HL-60 (cell line): Measurements from ENCODE around the gene SLC38A8.

ENCODE experiments used
- DNase-seq, 2 experiments: peaks; one replicate each; pipeline ENCODE4 v3.0.0-alpha.2; 2010 to 2020; ENCODE audit warnings: low read depth in 1 of 2, low spot score in 1 of 2
- H3K27ac ChIP-seq: fragments of 250-450 bp; sonication (Bioruptor Pico); replicated peaks from 2 replicates; pipeline ENCODE4 v1.5.1; 2020; ENCODE audit warnings: mild to moderate bottlenecking, moderate library complexity
- H3K27me3 ChIP-seq: fragments of 250-450 bp; sonication (Bioruptor Pico); 2 replicates; pipeline ENCODE4 v1.5.1; 2021; ENCODE audit warnings: mild to moderate bottlenecking, moderate library complexity; ENCODE audit not compliant: insufficient read depth, poor library complexity, severe bottlenecking
- H3K4me3 ChIP-seq: replicated peaks from 2 replicates; pipeline ENCODE4 v1.5.1; 2011; ENCODE audit warnings: mild to moderate bottlenecking, control low read depth, low read length; ENCODE audit not compliant: insufficient read depth
- GABPA ChIP-seq: IDR thresholded peaks from 2 replicates; pipeline ENCODE4 v1.6.1; 2012; ENCODE audit warnings: low read depth
- POLR2AphosphoS5 ChIP-seq: IDR thresholded peaks from 2 replicates; pipeline ENCODE4 v1.6.1; 2012; ENCODE audit warnings: low read depth
- SPI1 ChIP-seq: IDR thresholded peaks from 2 replicates; pipeline ENCODE4 v1.6.1; 2012; ENCODE audit warnings: low read depth, mild to moderate bottlenecking, borderline replicate concordance
- TF ChIP-seq, protein P1 (sequence below): IDR thresholded peaks from one replicate; pipeline ENCODE4 v1.5.1; 2011; ENCODE audit warnings: low read length, control low read depth, inconsistent platforms; ENCODE audit not compliant: insufficient read depth
- TF ChIP-seq, protein P2 (sequence below): IDR thresholded peaks from 2 replicates; pipeline ENCODE4 v1.6.1; 2012; ENCODE audit warnings: low read depth; ENCODE audit not compliant: insufficient replicate concordance

SLC38A8 gene

DNA sequence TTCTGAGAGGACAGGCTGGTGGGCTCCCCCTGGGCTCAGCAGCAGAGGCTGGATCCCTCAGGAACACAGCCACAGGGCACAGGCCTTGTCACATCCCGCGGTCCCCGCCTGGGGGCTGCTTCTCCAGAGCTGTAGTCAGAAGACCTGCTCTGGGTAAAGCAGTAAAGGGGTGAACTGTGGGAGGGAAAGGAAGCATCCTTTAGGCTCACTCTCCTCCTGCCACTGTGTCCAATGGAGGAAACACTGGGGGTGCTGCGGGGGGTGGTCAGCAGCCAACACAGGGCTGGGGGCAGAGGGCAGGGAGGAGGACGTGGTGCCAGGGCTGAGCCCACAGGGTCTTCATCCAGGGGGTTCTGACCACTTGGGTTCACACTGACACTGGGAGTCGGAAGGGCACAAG, 5.0 kb upstream of the SLC38A8 start:
- Histone ChIP-seq H3K27me3 (peaks cover 21% of the 10 kb centered on the region), H3K27ac (no peak overlapping the region), H3K4me3 (no peak overlapping the region)
- TF ChIP-seq, protein P1, sequence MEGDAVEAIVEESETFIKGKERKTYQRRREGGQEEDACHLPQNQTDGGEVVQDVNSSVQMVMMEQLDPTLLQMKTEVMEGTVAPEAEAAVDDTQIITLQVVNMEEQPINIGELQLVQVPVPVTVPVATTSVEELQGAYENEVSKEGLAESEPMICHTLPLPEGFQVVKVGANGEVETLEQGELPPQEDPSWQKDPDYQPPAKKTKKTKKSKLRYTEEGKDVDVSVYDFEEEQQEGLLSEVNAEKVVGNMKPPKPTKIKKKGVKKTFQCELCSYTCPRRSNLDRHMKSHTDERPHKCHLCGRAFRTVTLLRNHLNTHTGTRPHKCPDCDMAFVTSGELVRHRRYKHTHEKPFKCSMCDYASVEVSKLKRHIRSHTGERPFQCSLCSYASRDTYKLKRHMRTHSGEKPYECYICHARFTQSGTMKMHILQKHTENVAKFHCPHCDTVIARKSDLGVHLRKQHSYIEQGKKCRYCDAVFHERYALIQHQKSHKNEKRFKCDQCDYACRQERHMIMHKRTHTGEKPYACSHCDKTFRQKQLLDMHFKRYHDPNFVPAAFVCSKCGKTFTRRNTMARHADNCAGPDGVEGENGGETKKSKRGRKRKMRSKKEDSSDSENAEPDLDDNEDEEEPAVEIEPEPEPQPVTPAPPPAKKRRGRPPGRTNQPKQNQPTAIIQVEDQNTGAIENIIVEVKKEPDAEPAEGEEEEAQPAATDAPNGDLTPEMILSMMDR = no peak
- TF ChIP-seq POLR2AphosphoS5 = no peak
- TF ChIP-seq, protein P2, sequence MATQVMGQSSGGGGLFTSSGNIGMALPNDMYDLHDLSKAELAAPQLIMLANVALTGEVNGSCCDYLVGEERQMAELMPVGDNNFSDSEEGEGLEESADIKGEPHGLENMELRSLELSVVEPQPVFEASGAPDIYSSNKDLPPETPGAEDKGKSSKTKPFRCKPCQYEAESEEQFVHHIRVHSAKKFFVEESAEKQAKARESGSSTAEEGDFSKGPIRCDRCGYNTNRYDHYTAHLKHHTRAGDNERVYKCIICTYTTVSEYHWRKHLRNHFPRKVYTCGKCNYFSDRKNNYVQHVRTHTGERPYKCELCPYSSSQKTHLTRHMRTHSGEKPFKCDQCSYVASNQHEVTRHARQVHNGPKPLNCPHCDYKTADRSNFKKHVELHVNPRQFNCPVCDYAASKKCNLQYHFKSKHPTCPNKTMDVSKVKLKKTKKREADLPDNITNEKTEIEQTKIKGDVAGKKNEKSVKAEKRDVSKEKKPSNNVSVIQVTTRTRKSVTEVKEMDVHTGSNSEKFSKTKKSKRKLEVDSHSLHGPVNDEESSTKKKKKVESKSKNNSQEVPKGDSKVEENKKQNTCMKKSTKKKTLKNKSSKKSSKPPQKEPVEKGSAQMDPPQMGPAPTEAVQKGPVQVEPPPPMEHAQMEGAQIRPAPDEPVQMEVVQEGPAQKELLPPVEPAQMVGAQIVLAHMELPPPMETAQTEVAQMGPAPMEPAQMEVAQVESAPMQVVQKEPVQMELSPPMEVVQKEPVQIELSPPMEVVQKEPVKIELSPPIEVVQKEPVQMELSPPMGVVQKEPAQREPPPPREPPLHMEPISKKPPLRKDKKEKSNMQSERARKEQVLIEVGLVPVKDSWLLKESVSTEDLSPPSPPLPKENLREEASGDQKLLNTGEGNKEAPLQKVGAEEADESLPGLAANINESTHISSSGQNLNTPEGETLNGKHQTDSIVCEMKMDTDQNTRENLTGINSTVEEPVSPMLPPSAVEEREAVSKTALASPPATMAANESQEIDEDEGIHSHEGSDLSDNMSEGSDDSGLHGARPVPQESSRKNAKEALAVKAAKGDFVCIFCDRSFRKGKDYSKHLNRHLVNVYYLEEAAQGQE = no peak
- TF ChIP-seq GABPA = no peak
- no peak for TF ChIP-seq SPI1
- DNase-seq = no peak

DNA sequence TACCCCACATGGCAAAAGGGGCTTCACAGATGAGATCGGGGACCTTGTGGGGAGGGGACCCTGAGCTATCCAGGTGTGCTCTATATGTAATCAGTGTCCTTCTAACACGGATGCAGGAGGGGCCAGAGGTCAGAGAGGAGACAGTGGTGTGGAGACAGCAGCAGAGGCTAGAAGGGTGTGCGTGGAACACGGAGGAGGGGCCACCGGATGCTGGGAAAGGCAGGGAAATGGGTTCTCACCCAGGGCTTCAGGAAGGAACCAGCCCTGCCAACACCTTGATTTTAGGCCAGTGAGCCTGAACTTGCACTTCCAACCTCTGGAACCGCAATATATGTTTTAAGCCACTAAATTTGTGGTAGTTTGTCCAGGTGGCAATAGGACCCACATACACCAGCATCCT, 4.6 kb upstream of the SLC38A8 start:
- Histone ChIP-seq H3K27ac (no peak overlapping the region), H3K27me3 (peaks cover 24% of the 10 kb centered on the region), H3K4me3 (no peak overlapping the region)
- TF ChIP-seq, protein P1 = no peak
- TF ChIP-seq SPI1 = no peak
- TF ChIP-seq, protein P2 = no peak
- no peak for TF ChIP-seq POLR2AphosphoS5
- TF ChIP-seq GABPA = no peak
- DNase-seq = no peak

DNA sequence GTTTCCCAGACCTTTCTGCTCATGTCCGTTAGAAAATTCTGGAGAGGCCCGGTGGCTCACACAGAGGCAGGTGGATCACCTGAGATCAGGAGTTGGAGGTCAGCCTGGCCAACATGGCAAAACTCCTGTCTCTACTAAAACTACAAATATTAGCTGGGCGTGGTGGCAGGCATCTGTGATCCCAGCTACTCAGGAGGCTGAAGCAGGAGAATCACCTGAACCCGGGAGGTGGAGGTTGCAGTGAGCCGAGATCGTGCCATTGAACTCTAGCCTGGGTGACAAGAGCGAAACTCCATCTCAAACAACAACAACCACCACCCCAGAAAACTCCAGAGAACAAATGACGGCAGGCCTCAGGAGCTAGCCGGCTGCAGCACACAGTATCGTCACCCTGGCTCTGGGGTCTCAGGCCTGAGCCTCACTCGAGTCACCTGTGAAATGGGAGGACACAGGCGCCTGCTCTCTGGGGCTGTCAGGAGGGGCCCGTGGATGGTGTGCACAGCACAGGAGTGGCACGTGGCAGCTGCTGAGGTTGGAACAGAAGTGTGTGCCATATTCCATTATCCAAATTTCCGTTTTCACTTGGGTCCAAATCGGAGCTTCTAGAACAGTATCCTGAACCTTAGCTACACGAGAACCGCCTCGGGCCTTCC, 3.3 kb upstream of the SLC38A8 start:
- TF ChIP-seq GABPA = no peak
- TF ChIP-seq, protein P1 = no peak
- TF ChIP-seq SPI1 = no peak
- TF ChIP-seq POLR2AphosphoS5 = no peak
- TF ChIP-seq, protein P2 = no peak
- no peak for DNase-seq
- H3K27ac ChIP-seq = no peak overlapping the region
- H3K4me3 ChIP-seq = no peak overlapping the region
- H3K27me3 ChIP-seq = peaks cover 24% of the 10 kb centered on the region
